ENCODE data around the gene SLC47A2.

SLC47A2 gene

DNA sequence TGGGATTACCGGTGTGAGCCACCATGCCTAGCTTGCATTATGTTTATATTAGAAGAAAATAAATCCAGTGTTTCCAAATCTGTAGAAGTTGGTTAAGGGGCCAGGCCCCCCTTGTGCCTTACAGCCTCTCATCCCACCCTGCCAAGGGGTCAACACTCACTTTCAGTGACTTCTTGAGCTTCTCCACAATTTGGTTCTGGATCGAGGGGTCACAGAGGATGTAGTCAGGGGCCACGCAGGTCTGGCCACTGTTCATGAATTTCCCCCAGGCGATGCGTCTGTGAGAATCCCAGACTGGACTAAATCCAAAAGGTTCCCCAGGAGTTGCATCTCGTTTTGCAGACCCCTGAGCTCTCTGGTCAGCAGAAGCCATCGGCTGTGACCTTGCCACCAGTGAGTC, 24.5 kb upstream of the SLC47A2 start:
- no peak for FAIRE-seq
- TF ChIP-seq POLR2AphosphoS5 (IDR thresholded peaks at IDR 0.05; ENCODE audit: low read depth, low read length) (no peak), POU2F2 (IDR thresholded peaks at IDR 0.05; ENCODE audit: low read depth, low read length) (no peak), PAX5 (IDR thresholded peaks at IDR 0.05; ENCODE audit: insufficient read depth, low read length, severe bottlenecking) (no peak)

GRCh38 chr17:19739241-19740201, 23.1 kb upstream of the SLC47A2 start:
- TF ChIP-seq PAX5 (IDR thresholded peaks at IDR 0.05; ENCODE audit: insufficient read depth, low read length, severe bottlenecking), result no peak
- TF ChIP-seq POLR2AphosphoS5 (IDR thresholded peaks at IDR 0.05; ENCODE audit: low read depth, low read length), result no peak
- TF ChIP-seq POLR2A (IDR thresholded peaks at IDR 0.05; ENCODE audit: low read depth, low read length), result no peak
- TF ChIP-seq POU2F2 (IDR thresholded peaks at IDR 0.05; ENCODE audit: low read depth, low read length), result no peak
- TF ChIP-seq TAF1 (IDR thresholded peaks at IDR 0.05; ENCODE audit: low read depth, low read length), result no peak
- TF ChIP-seq SPI1 (IDR thresholded peaks at IDR 0.05; ENCODE audit: low read depth, low read length), result no peak
- no peak for FAIRE-seq
- no peak for DNase-seq (ENCODE audit: insufficient read length, low spot score)

More for the DNA sequence above, 24.5 kb upstream of the SLC47A2 start:
- DNase-seq (ENCODE audit: insufficient read length, low spot score), result no peak

GRCh38 chr17:19738757-19739156, 22.4 kb upstream of the SLC47A2 start:
- TF ChIP-seq SPI1 (IDR thresholded peaks at IDR 0.05; ENCODE audit: low read depth, low read length) (no peak), POLR2A (IDR thresholded peaks at IDR 0.05; ENCODE audit: low read depth, low read length) (no peak), POU2F2 (IDR thresholded peaks at IDR 0.05; ENCODE audit: low read depth, low read length) (no peak), TAF1 (IDR thresholded peaks at IDR 0.05; ENCODE audit: low read depth, low read length) (no peak), POLR2AphosphoS5 (IDR thresholded peaks at IDR 0.05; ENCODE audit: low read depth, low read length) (no peak), PAX5 (IDR thresholded peaks at IDR 0.05; ENCODE audit: insufficient read depth, low read length, severe bottlenecking) (no peak)
- FAIRE-seq (no peak), DNase-seq (ENCODE audit: insufficient read length, low spot score) (no peak)

- DNase-seq (ENCODE audit: insufficient read length, low spot score) (no peak), FAIRE-seq (no peak)
- no peak for TF ChIP-seq POU2F2 (IDR thresholded peaks at IDR 0.05; ENCODE audit: low read depth, low read length)
- TF ChIP-seq TAF1 (IDR thresholded peaks at IDR 0.05; ENCODE audit: low read depth, low read length), result no peak
- no peak for TF ChIP-seq SPI1 (IDR thresholded peaks at IDR 0.05; ENCODE audit: low read depth, low read length)
- TF ChIP-seq PAX5 (IDR thresholded peaks at IDR 0.05; ENCODE audit: insufficient read depth, low read length, severe bottlenecking), result no peak
- TF ChIP-seq POLR2AphosphoS5 (IDR thresholded peaks at IDR 0.05; ENCODE audit: low read depth, low read length), result no peak
- no peak for TF ChIP-seq POLR2A (IDR thresholded peaks at IDR 0.05; ENCODE audit: low read depth, low read length)
Measured at GRCh38 chr17:19738073-19738449, 21.7 kb upstream of the SLC47A2 start.

DNA sequence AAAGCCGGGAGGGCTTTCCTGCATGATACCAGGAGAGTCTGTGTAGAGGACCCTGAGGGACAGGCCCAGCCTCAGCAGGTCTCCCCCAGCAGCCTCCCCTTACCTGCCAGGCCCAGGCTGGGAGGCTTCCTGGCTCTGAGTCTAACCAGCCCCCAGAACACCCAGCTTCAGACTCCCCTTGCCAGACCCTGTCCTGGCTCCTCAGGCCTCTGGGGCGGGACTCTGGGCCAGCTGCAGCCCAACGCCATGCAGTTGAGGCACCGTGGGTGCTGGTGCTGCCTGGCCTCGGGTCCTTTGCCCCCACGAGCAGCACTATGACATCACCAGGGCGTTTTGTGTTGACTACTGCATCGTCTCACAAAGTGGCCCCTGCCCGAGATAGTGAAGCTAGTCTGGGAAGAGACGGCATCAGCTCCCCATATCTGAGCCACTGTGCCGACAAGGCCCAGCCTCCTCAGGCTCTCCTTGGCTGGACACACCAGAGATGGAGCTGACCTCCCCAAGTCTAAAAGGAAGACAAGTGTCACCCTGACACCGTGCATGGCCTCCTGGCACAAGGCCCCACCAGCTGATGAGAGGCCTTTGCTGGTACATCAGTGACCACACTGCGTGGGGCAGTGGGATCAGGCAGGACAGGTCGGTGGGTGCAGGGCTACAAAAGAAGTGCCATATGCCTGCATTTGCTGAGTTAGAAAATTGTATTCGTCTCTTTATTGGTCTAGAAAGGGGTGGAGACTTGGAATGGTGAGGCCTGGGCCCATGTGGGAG, 21.1 kb upstream of the SLC47A2 start:
- no peak for FAIRE-seq
- TF ChIP-seq PAX5 (IDR thresholded peaks at IDR 0.05; ENCODE audit: insufficient read depth, low read length, severe bottlenecking), result no peak
- TF ChIP-seq POLR2A (IDR thresholded peaks at IDR 0.05; ENCODE audit: low read depth, low read length), result no peak
- TF ChIP-seq SPI1 (IDR thresholded peaks at IDR 0.05; ENCODE audit: low read depth, low read length), result no peak
- no peak for TF ChIP-seq POU2F2 (IDR thresholded peaks at IDR 0.05; ENCODE audit: low read depth, low read length)
- DNase-seq (ENCODE audit: insufficient read length, low spot score), result no peak

GRCh38 chr17:19736071-19736470, 19.7 kb upstream of the SLC47A2 start:
- FAIRE-seq, result no peak
- no peak for DNase-seq (ENCODE audit: insufficient read length, low spot score)
- TF ChIP-seq PAX5 (IDR thresholded peaks at IDR 0.05; ENCODE audit: insufficient read depth, low read length, severe bottlenecking) (no peak), POLR2A (IDR thresholded peaks at IDR 0.05; ENCODE audit: low read depth, low read length) (no peak), TAF1 (IDR thresholded peaks at IDR 0.05; ENCODE audit: low read depth, low read length) (no peak), POLR2AphosphoS5 (IDR thresholded peaks at IDR 0.05; ENCODE audit: low read depth, low read length) (no peak), SPI1 (IDR thresholded peaks at IDR 0.05; ENCODE audit: low read depth, low read length) (no peak), POU2F2 (IDR thresholded peaks at IDR 0.05; ENCODE audit: low read depth, low read length) (no peak)

- TF ChIP-seq PAX5 (IDR thresholded peaks at IDR 0.05; ENCODE audit: insufficient read depth, low read length, severe bottlenecking) (no peak), TAF1 (IDR thresholded peaks at IDR 0.05; ENCODE audit: low read depth, low read length) (no peak), POU2F2 (IDR thresholded peaks at IDR 0.05; ENCODE audit: low read depth, low read length) (no peak), POLR2A (IDR thresholded peaks at IDR 0.05; ENCODE audit: low read depth, low read length) (no peak), POLR2AphosphoS5 (IDR thresholded peaks at IDR 0.05; ENCODE audit: low read depth, low read length) (no peak), SPI1 (IDR thresholded peaks at IDR 0.05; ENCODE audit: low read depth, low read length) (no peak)
- FAIRE-seq, result no peak
- no peak for DNase-seq (ENCODE audit: insufficient read length, low spot score)
Measured at GRCh38 chr17:19733953-19734526, 17.7 kb upstream of the SLC47A2 start.

DNA sequence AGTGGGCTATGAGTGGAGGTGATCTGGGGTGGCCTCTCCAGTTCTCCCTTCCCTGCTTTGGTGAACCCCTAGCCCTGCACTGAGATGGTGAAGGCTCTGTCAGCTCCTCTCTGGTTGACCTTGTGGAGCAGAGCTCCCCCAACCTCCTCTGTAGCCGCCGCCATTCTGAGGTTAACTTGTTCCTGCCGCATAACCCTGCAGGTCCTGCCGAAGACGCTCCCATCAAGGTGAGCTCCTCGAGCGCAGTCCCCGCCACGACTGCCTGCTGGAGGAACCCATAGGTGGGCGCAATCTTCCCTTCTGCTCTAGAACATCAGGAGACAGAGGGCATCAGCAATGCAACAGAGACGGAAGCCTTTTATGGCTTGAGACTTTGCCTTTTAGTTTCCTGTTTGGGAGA, 15.2 kb upstream of the SLC47A2 start:
- no peak for FAIRE-seq
- TF ChIP-seq SPI1 (IDR thresholded peaks at IDR 0.05; ENCODE audit: low read depth, low read length) (no peak), POLR2AphosphoS5 (IDR thresholded peaks at IDR 0.05; ENCODE audit: low read depth, low read length) (no peak), POLR2A (IDR thresholded peaks at IDR 0.05; ENCODE audit: low read depth, low read length) (no peak), POU2F2 (IDR thresholded peaks at IDR 0.05; ENCODE audit: low read depth, low read length) (no peak), PAX5 (IDR thresholded peaks at IDR 0.05; ENCODE audit: insufficient read depth, low read length, severe bottlenecking) (no peak), TAF1 (IDR thresholded peaks at IDR 0.05; ENCODE audit: low read depth, low read length) (no peak)
- no peak for DNase-seq (ENCODE audit: insufficient read length, low spot score)

DNA sequence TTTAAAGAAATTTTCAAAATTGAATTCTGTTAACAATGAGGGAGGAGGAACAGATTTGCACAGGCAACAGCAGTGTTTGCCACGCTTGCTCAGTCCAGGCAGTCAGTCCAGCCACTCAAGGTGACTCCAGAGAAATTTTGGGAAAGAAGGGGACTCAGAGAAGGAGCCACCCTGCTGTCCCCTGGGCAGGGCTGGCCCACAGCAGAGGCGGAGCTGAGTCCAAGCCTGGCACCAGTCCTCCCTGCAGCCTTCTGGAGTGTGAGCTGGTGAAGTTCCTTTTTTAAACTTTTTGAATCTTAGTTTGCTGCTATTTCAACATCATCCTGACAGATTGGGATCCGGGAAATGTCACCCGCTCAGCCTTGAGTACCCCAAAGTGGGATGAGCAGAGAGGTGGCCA, 14.5 kb upstream of the SLC47A2 start:
- FAIRE-seq (no peak), DNase-seq (ENCODE audit: insufficient read length, low spot score) (no peak)
- TF ChIP-seq POLR2AphosphoS5 (IDR thresholded peaks at IDR 0.05; ENCODE audit: low read depth, low read length) (no peak), SPI1 (IDR thresholded peaks at IDR 0.05; ENCODE audit: low read depth, low read length) (no peak), POU2F2 (IDR thresholded peaks at IDR 0.05; ENCODE audit: low read depth, low read length) (no peak), POLR2A (IDR thresholded peaks at IDR 0.05; ENCODE audit: low read depth, low read length) (no peak)

All from GM12891 (cell line).